A549 (cell line): Measurements from ENCODE around the gene LAMA2.

Experiments
- BHLHE40 ChIP-seq: IDR thresholded peaks from 2 replicates; pipeline ENCODE4 v1.6.1; 2012; ENCODE audit warnings: low read depth, low read length, inconsistent platforms
- CTCF ChIP-seq: fragments of >200 bp; sonication (Bioruptor Twin); formaldehyde crosslinking; IDR thresholded peaks from 3 replicates; pipeline ENCODE4 v1.5.1; 2016
- ESRRA ChIP-seq: fragments of 150-350 bp; IDR thresholded peaks from 2 replicates; pipeline ENCODE4 v1.6.1; 2014; ENCODE audit warnings: mild to moderate bottlenecking, low read length, borderline replicate concordance
- FOSB ChIP-seq: fragments of 250-450 bp; sonication (Bioruptor Pico); IDR thresholded peaks from 2 replicates; pipeline ENCODE4 v1.5.0; 2020; ENCODE audit warnings: mild to moderate bottlenecking, moderate library complexity
- HDAC2 ChIP-seq: fragments of 200-600 bp; sonication (generic); IDR thresholded peaks from 2 replicates; pipeline ENCODE4 v1.6.1; 2016
- HOXB13 ChIP-seq: fragments of 250-450 bp; sonication (Bioruptor Pico); IDR thresholded peaks from 2 replicates; pipeline ENCODE4 v1.5.0; 2020; ENCODE audit warnings: low read depth, mild to moderate bottlenecking, moderate library complexity
- MAZ ChIP-seq: fragments of 150-350 bp; IDR thresholded peaks from 2 replicates; pipeline ENCODE4 v1.6.1; 2014; ENCODE audit warnings: antibody characterized with exemption, low read depth, low read length, borderline replicate concordance
- MYC ChIP-seq: IDR thresholded peaks from 2 replicates; pipeline ENCODE4 v1.6.1; 2012; ENCODE audit warnings: mild to moderate bottlenecking, inconsistent platforms, low read length, improper control_type of control experiment, borderline replicate concordance
- POLR2A ChIP-seq: IDR thresholded peaks from 2 replicates; pipeline ENCODE4 v1.6.1; 2012; ENCODE audit warnings: mild to moderate bottlenecking, low read length
- RAD21 ChIP-seq, 2 experiments: fragments of >200 bp in 1 of 2; sonication (Bioruptor Twin) in 1 of 2; formaldehyde crosslinking in 1 of 2; IDR thresholded peaks in 1 of 2; conservative IDR thresholded peaks in 1 of 2; 2 replicates in 1 of 2; 3 replicates in 1 of 2; pipeline ENCODE4 v1.6.1; 2012 to 2018; ENCODE audit warnings: inconsistent platforms in 1 of 2
- TFCP2L1 ChIP-seq: fragments of 250-450 bp; sonication (Bioruptor Pico); IDR thresholded peaks from 2 replicates; pipeline ENCODE4 v1.5.0; 2021; ENCODE audit warnings: mild to moderate bottlenecking
- USF2 ChIP-seq: fragments of 450-650 bp; IDR thresholded peaks from 2 replicates; pipeline ENCODE4 v1.6.1; 2014; ENCODE audit warnings: antibody characterized with exemption
- ZFP36 ChIP-seq: fragments of 450-650 bp; IDR thresholded peaks from 2 replicates; pipeline ENCODE4 v1.6.1; 2014; ENCODE audit warnings: borderline replicate concordance; ENCODE audit not compliant: partially characterized antibody

- TF ChIP-seq CTCF (no peak), POLR2A (no peak), RAD21 (conservative IDR thresholded peaks at IDR 0.05 in 1 of 2, IDR thresholded peaks at IDR 0.05 in 1 of 2) (no peak), BHLHE40 (no peak), ESRRA (no peak), ZFP36 (no peak), USF2 (no peak), HOXB13 (CRISPR knock-in tag) (no peak), MYC (no peak), MAZ (no peak), FOSB (no peak), HDAC2 (no peak), TFCP2L1 (CRISPR knock-in tag) (no peak)
Observed at GRCh38 chr6:129253727-129254126, 370.8 kb downstream of the LAMA2 start.
